ENCODE results near the gene CSF1. TPM values are rescaled to one million over a fixed set of nuclear protein-coding genes. Genes with fewer than 3 reads are reported as not detected.

Gene CSF1
- total and polyA plus RNA-seq, 2 of the 13 experiments (the other 11 are each of a cell fraction or from before 2014, with no cell fraction given), result 4.6 to 13.3 TPM

- Histone ChIP-seq H2AFZ (ENCODE audit: low read length) (no peak overlapping the region), H3K4me2 (ENCODE audit: low read depth, low read length) (peak overlapping the region; percentile 99), H3K27ac (ENCODE audit: extremely low read length, insufficient read depth, low read length) (no peak overlapping the region), H3K4me1 (ENCODE audit: insufficient read depth, low read length) (peaks cover 71% of the 10 kb centered on the region), H4K20me1 (ENCODE audit: insufficient read depth, low read length) (no peaks in the 10 kb centered on the region), H3K36me3 (replicated peaks in 1 of 2; ENCODE audit: control insufficient read depth in 1 of 2, insufficient read depth in 2 of 2, low read length in 2 of 2) (no peaks in the 10 kb centered on the region), H3K9ac (ENCODE audit: insufficient read depth, low read depth, low read length) (peak overlapping the region; percentile 74), H3K79me2 (ENCODE audit: insufficient read depth, low read length) (peaks cover 28% of the 10 kb centered on the region), H3K27me3 (ENCODE audit: control insufficient read depth in 1 of 2, insufficient read depth in 2 of 2, low read length in 2 of 2) (peaks cover 3 to 37% of the 10 kb centered on the region in 2 experiments), H3K4me3 (replicated peaks in 1 of 3; ENCODE audit: insufficient read depth in 1 of 3, low read depth in 2 of 3, low read length in 3 of 3) (peak overlapping the region; percentile 73 to 85 (median 81)), H3K9me3 (ENCODE audit: low read length) (no peaks in the 10 kb centered on the region)
- FAIRE-seq (no peak), DNase-seq (ENCODE audit: low spot score) (no peak), ATAC-seq (peak; percentile 6; the same call in 2 of the 3 replicates)
- in situ Hi-C loops (cut with HindIII; ENCODE audit: extremely low pct_ligation_motif_present, low pct_unique_long_range_greater_than_20kb), result no loop called here
- BruUV-seq (replicated peaks), result TSS peak; percentile 65
- ChIA-PET POLR2A (interaction anchor here (1.0 to 2.5 kb wide), 3 partner anchors 9 to 73 kb away, joined by 3 to 8 read pairs (median 4); partner anchors contain the start of gene AHCYL1), CTCF (ENCODE audit: low intra/inter-chr PET ratio, low total read pairs) (no interaction called here)
- intact Hi-C loops (cut with micrococcal nuclease; ENCODE audit: unreplicated experiment), result loop anchor here (5.0 kb wide), 2 partner anchors 119 to 134 kb away; no protein-coding TSS in a partner anchor
- 0% methylated on average over 22 of the region's 70 CpGs for whole genome bisulfite sequencing (ENCODE audit: low lambda C conversion rate)
- TF ChIP-seq HNRNPL (IDR thresholded peaks at IDR 0.05; ENCODE audit: low read depth, low read length) (peak; percentile 92), PCBP2 (optimal IDR thresholded peaks at IDR 0.05; ENCODE audit: low read depth, low read length, poor library complexity, severe bottlenecking) (no peak), ZXDC (CRISPR knock-in tag; IDR thresholded peaks at IDR 0.05) (peak; percentile 47; the same call in 1 of the 2 replicates), HNRNPLL (IDR thresholded peaks at IDR 0.05; ENCODE audit: low read depth, low read length, poor library complexity, severe bottlenecking) (peak; percentile 4), ZBTB7A (CRISPR knock-in tag; IDR thresholded peaks at IDR 0.05) (peak; percentile 75; the same call in 1 of the 2 replicates), KDM2A (CRISPR knock-in tag; IDR thresholded peaks at IDR 0.05; ENCODE audit: borderline replicate concordance, low read depth) (peak; percentile 31; the same call in 1 of the 2 replicates), ZNF543 (CRISPR knock-in tag; IDR thresholded peaks at IDR 0.05) (0 out of 2 replicates have a peak, but pooled peaks have one; percentile 40), ARID4A (CRISPR knock-in tag; IDR thresholded peaks at IDR 0.05; ENCODE audit: borderline replicate concordance) (0 out of 2 replicates have a peak, but pooled peaks have one; percentile 27), PHF8 (CRISPR knock-in tag; IDR thresholded peaks at IDR 0.05) (peak; percentile 47), DNMT1 (CRISPR knock-in tag; IDR thresholded peaks at IDR 0.05) (no peak), ZBTB46 (CRISPR knock-in tag; IDR thresholded peaks at IDR 0.05; ENCODE audit: borderline replicate concordance) (no peak)
Observed at GRCh38 chr1:109910963-109911798, 532 bp downstream of the CSF1 start.

Data from HepG2 (cell line).